Measurements from ENCODE around the gene SLC25A47.

The SLC25A47 gene

DNA sequence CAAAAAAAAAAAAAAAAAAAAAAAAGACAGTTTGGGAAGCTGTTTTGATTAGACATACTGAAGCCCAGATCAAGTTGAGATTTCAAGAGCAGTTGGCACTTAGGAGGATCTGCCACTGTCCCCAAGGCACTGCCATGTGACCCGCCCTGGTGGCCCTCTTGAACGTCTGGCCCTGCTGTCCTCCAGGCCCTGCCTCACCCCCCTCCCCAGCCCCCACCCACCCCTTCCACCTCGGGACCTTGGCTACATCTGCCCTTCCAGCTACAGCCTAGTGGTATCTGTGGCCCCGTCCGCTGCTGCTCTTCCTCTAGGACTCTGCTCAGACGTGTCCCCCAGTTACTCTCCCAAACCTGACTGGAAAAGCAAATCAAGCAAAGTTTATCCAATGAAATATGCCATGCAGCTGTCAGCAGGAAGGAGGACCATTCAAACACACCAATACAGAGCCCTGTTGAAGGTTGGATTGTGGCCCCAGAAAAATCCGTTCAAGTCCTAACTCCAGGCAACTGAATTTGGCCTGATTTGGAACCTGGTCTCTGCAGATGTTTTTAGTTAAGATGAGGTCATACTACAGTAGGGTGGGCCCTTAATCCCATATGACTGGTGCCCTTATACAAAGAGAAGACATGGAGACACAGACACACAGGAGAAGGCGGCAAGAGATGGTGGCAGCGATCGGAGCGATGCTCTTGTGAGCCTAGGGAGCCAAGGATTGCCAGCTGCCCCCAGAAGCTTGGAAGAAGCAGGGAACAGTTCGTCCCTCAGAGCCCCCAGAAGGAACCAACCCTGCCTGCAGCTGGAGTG, 34.6 kb upstream of the SLC25A47 start:
- Histone ChIP-seq H3K27ac (ENCODE audit: low read length) (no peak overlapping the region), H2AFZ (ENCODE audit: low read depth, low read length) (no peak overlapping the region), H3K79me2 (ENCODE audit: insufficient read depth, low read length) (peaks cover 20% of the 10 kb centered on the region), H3K4me1 (ENCODE audit: insufficient read depth, low read length) (peaks cover 15% of the 10 kb centered on the region), H3K36me3 (ENCODE audit: insufficient read depth, low read length) (peaks cover 48% of the 10 kb centered on the region), H3K27me3 (ENCODE audit: insufficient read depth, low read length, poor library complexity) (no peaks in the 10 kb centered on the region), H4K20me1 (ENCODE audit: insufficient read depth, low read length) (peaks cover 62% of the 10 kb centered on the region), H3K4me2 (ENCODE audit: insufficient read depth, low read length) (no peak overlapping the region), H3K9me3 (ENCODE audit: insufficient read depth, low read length, severe bottlenecking) (no peaks in the 10 kb centered on the region), H3K9ac (ENCODE audit: low read depth, low read length) (no peak overlapping the region), H3K4me3 (ENCODE audit: low read depth in 1 of 2, low read length in 2 of 2) (no peak overlapping the region)
- no peak for TF ChIP-seq EZH2 (IDR thresholded peaks at IDR 0.05; ENCODE audit: borderline replicate concordance, low read depth, low read length, severe bottlenecking)
- TF ChIP-seq, protein P1, sequence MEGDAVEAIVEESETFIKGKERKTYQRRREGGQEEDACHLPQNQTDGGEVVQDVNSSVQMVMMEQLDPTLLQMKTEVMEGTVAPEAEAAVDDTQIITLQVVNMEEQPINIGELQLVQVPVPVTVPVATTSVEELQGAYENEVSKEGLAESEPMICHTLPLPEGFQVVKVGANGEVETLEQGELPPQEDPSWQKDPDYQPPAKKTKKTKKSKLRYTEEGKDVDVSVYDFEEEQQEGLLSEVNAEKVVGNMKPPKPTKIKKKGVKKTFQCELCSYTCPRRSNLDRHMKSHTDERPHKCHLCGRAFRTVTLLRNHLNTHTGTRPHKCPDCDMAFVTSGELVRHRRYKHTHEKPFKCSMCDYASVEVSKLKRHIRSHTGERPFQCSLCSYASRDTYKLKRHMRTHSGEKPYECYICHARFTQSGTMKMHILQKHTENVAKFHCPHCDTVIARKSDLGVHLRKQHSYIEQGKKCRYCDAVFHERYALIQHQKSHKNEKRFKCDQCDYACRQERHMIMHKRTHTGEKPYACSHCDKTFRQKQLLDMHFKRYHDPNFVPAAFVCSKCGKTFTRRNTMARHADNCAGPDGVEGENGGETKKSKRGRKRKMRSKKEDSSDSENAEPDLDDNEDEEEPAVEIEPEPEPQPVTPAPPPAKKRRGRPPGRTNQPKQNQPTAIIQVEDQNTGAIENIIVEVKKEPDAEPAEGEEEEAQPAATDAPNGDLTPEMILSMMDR (IDR thresholded peaks at IDR 0.05; ENCODE audit: borderline replicate concordance, extremely low read depth, low read length, poor library complexity, severe bottlenecking): no peak
- ATAC-seq (ENCODE audit: insufficient read depth, low read depth) (no peak), DNase-seq (no peak)

DNA sequence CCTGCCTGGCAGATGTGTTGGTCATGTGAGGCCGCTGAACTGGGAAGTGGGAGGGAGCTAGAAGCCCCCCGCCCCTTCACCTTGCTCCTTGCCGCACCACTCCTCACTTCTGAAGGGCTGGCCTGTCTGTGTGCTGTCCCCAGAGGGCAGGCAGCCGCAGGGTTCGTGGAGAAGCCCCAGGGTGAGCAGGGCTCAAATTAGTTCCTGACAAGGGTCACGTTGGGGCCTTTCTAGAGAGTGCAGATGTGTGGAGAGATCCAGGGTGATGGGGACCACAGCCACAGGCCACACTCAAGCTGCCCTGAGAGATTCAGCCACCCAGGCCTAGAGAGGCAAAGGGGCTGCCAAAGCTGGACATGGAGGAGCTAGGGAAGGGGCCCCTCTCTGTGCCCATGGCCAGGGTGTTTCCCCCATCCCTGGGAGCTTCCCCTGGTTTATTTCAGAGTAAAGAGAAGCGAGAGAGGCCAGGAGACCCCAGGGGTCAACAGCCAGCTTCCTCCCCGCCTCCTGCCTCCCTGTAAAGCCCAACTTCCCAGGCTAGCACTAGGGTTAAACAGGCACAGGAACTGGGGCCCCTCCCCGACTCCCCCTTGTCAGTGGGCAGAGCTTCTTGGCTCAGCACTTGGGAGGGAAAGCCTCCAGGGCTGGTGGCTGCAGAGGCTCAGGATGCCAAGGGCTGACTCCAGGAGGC, 33.1 kb upstream of the SLC25A47 start:
- Histone ChIP-seq H3K9me3 (ENCODE audit: insufficient read depth, low read length, severe bottlenecking) (no peaks in the 10 kb centered on the region), H3K9ac (ENCODE audit: low read depth, low read length) (no peak overlapping the region), H3K4me1 (ENCODE audit: insufficient read depth, low read length) (peaks cover 11% of the 10 kb centered on the region), H3K79me2 (ENCODE audit: insufficient read depth, low read length) (peaks cover 23% of the 10 kb centered on the region), H3K4me2 (ENCODE audit: insufficient read depth, low read length) (no peak overlapping the region), H3K4me3 (ENCODE audit: low read depth in 1 of 2, low read length in 2 of 2) (no peak overlapping the region), H2AFZ (ENCODE audit: low read depth, low read length) (no peak overlapping the region), H3K27me3 (ENCODE audit: insufficient read depth, low read length, poor library complexity) (no peaks in the 10 kb centered on the region), H4K20me1 (ENCODE audit: insufficient read depth, low read length) (peaks cover 58% of the 10 kb centered on the region), H3K27ac (ENCODE audit: low read length) (no peak overlapping the region), H3K36me3 (ENCODE audit: insufficient read depth, low read length) (peaks cover 56% of the 10 kb centered on the region)
- TF ChIP-seq, protein P1 (IDR thresholded peaks at IDR 0.05; ENCODE audit: borderline replicate concordance, extremely low read depth, low read length, poor library complexity, severe bottlenecking): no peak
- no peak for TF ChIP-seq EZH2 (IDR thresholded peaks at IDR 0.05; ENCODE audit: borderline replicate concordance, low read depth, low read length, severe bottlenecking)
- DNase-seq (no peak), ATAC-seq (ENCODE audit: insufficient read depth, low read depth) (no peak)

DNA sequence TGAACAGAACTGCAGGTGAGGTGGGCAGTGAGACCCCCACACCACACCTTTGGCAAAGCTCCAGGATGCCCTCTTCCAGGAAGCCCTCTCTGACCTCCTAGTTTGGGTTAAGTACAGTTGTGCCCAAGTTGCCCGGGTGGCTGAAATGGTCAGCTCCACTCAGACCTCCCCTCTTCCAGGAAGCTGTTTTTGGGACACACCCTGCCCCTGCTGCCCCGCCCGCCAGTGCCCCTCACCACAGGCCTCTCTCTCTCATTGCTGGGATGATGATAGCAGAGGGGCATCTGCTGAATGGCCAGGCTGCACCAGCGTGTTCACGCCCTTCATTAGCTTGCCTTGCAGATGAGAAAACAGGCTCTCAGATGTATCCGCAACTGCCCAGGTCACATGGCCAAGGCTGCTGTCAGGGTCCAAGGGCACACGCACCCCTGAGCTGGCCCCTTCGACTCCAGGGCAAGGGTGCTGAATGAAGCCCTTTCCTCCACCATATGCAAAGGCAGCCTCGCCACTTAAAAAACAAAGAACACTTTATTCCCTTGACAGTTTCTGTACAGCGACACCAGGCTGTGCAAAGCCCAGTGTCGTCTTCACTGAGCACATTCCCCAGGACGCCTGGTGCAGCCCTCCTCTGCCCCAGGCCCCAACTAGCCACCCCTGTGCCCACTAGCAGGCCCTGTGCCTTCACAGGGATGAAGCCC, 32.4 kb upstream of the SLC25A47 start:
- Histone ChIP-seq H3K4me3 (ENCODE audit: low read depth in 1 of 2, low read length in 2 of 2) (no peak overlapping the region), H3K79me2 (ENCODE audit: insufficient read depth, low read length) (peaks cover 28% of the 10 kb centered on the region), H3K36me3 (ENCODE audit: insufficient read depth, low read length) (peaks cover 61% of the 10 kb centered on the region), H3K4me1 (ENCODE audit: insufficient read depth, low read length) (peaks cover 6% of the 10 kb centered on the region), H3K9me3 (ENCODE audit: insufficient read depth, low read length, severe bottlenecking) (no peaks in the 10 kb centered on the region), H3K4me2 (ENCODE audit: insufficient read depth, low read length) (no peak overlapping the region), H3K27ac (ENCODE audit: low read length) (no peak overlapping the region), H3K9ac (ENCODE audit: low read depth, low read length) (no peak overlapping the region), H4K20me1 (ENCODE audit: insufficient read depth, low read length) (peaks cover 64% of the 10 kb centered on the region), H3K27me3 (ENCODE audit: insufficient read depth, low read length, poor library complexity) (no peaks in the 10 kb centered on the region), H2AFZ (ENCODE audit: low read depth, low read length) (no peak overlapping the region)
- no peak for DNase-seq
- ATAC-seq (ENCODE audit: insufficient read depth, low read depth): no peak
- no peak for TF ChIP-seq EZH2 (IDR thresholded peaks at IDR 0.05; ENCODE audit: borderline replicate concordance, low read depth, low read length, severe bottlenecking)
- TF ChIP-seq, protein P1 (IDR thresholded peaks at IDR 0.05; ENCODE audit: borderline replicate concordance, extremely low read depth, low read length, poor library complexity, severe bottlenecking): no peak
